ENCODE data around the gene VSIG10.
A peak's percentile ranks its signal among the peaks of the same experiment; 100 is the strongest.

DNA sequence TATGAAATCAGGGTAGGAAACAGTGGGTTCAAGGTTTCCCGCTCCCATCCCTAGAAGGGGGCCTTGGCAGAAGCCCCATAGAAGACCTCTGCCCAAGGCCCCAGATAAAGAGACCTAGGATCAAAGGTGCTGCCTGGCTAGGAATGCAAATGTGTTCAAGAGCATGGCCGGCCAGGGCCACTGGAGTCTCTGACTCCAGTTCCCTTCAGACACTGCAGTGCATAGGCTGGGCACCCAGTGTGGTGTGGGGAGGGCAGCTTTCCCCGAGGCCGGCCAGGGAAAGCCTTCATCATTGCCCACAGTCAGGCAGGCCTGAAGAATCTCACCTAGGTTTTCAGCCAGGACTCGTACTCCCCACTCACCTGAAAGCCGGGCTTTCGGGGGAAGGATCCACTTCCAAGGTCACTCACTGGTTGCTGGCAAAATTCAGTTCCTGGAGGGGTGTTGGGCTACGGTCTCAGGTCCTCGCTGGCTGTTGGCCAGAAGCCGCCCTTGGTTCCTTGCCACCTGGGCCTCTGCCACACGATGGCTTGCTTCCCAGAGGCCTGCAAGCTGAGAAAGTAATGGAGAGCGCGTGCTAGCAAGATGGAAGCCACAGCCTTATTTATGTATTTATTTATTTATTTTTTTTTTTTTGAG, 22.4 kb upstream of the VSIG10 start:
- TF ChIP-seq YEATS2 (CRISPR knock-in tag; IDR thresholded peaks at IDR 0.05; ENCODE audit: borderline replicate concordance) (peak; percentile 21; the same call in 1 of the 2 replicates), SMAD3 (CRISPR knock-in tag; IDR thresholded peaks at IDR 0.05) (no peak), POLR2AphosphoS5 (IDR thresholded peaks at IDR 0.05; ENCODE audit: low read depth, low read length) (no peak), HOXA7 (CRISPR knock-in tag; IDR thresholded peaks at IDR 0.05) (no peak), ZNF24 (IDR thresholded peaks at IDR 0.05) (no peak), YY1 (IDR thresholded peaks at IDR 0.05; ENCODE audit: insufficient read depth, insufficient replicate concordance, low read depth, low read length) (peak; percentile 67)
- TF ChIP-seq, protein P1, sequence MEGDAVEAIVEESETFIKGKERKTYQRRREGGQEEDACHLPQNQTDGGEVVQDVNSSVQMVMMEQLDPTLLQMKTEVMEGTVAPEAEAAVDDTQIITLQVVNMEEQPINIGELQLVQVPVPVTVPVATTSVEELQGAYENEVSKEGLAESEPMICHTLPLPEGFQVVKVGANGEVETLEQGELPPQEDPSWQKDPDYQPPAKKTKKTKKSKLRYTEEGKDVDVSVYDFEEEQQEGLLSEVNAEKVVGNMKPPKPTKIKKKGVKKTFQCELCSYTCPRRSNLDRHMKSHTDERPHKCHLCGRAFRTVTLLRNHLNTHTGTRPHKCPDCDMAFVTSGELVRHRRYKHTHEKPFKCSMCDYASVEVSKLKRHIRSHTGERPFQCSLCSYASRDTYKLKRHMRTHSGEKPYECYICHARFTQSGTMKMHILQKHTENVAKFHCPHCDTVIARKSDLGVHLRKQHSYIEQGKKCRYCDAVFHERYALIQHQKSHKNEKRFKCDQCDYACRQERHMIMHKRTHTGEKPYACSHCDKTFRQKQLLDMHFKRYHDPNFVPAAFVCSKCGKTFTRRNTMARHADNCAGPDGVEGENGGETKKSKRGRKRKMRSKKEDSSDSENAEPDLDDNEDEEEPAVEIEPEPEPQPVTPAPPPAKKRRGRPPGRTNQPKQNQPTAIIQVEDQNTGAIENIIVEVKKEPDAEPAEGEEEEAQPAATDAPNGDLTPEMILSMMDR (CRISPR knock-in tag; IDR thresholded peaks at IDR 0.05), result no peak
